B cell (primary cell): ENCODE data around the gene LPO. TPM values are rescaled to one million over a fixed set of nuclear protein-coding genes. Genes with fewer than 3 reads are reported as not detected.

Experiments
- ATAC-seq: fragments of 200-7000 bp; cut with Tn5 transposase; one replicate; pipeline ENCODE4 v1.10.0; 2021; ENCODE audit warnings: low read depth, mild to moderate bottlenecking, moderate number of reproducible peaks, moderate library complexity
- CTCF ChIA-PET: fragments of 350-600 bp; sonication (Branson Sonifier 250); formaldehyde crosslinking; loops from one replicate; lab custom pipeline; 2021; ENCODE audit warnings: antibody characterized with exemption, inconsistent platforms; lab: Charles Lee
- POLR2A ChIA-PET: fragments of 350-600 bp; sonication (Branson Sonifier 250); formaldehyde crosslinking; loops from one replicate; lab custom pipeline; 2021; ENCODE audit warnings: antibody characterized with exemption; lab: Charles Lee
- DNase-seq: peaks from one replicate; pipeline ENCODE4 v3.0.0; 2013
- H2AFZ ChIP-seq: 2 replicates; pipeline ENCODE4 v1.6.1; 2012; ENCODE audit warnings: mild to moderate bottlenecking, low read depth, low read length; ENCODE audit not compliant: insufficient read depth, poor library complexity, severe bottlenecking
- H3K27ac ChIP-seq, 2 donors: 1 replicate in 1 of 2; 2 replicates in 1 of 2; pipeline ENCODE4 v1.5.1; 2012 to 2013; ENCODE audit warnings: low read length in 2 of 2, mild to moderate bottlenecking in 2 of 2, moderate library complexity in 1 of 2
- H3K27me3 ChIP-seq, 4 experiments: fragments of 200-600 bp in 1 of 4; sonication (generic) in 1 of 4; replicated peaks in 1 of 4; 1 replicate in 2 of 4; 2 replicates in 2 of 4; pipeline versions ENCODE4 v1.6.1 to v1.7.0; 2013 to 2016; ENCODE audit warnings: low read length in 3 of 4, mild to moderate bottlenecking in 2 of 4, mixed read lengths in 1 of 4, moderate library complexity in 1 of 4; ENCODE audit not compliant: insufficient read depth in 4 of 4, control insufficient read depth in 3 of 4; ENCODE audit errors: control extremely low read depth in 1 of 4
- H3K36me3 ChIP-seq, 2 experiments: replicated peaks in 1 of 2; 1 replicate in 1 of 2; 2 replicates in 1 of 2; pipeline versions ENCODE4 v1.6.1 to v1.7.1; 2013; ENCODE audit warnings: low read length in 1 of 2; ENCODE audit not compliant: insufficient read depth in 2 of 2, control insufficient read depth in 1 of 2; ENCODE audit errors: control extremely low read depth in 1 of 2, extremely low read depth in 1 of 2
- H3K4me1 ChIP-seq, 2 donors: fragments of 200-600 bp in 1 of 2; sonication (generic) in 1 of 2; 1 replicate in 1 of 2; 2 replicates in 1 of 2; pipeline versions ENCODE4 v1.5.1 to v1.6.1; 2013 to 2017; ENCODE audit warnings: low read length in 2 of 2; ENCODE audit not compliant: control insufficient read depth in 2 of 2, insufficient read depth in 2 of 2
- H3K4me2 ChIP-seq: replicated peaks from 2 replicates; pipeline ENCODE3; 2012; ENCODE audit warnings: mild to moderate bottlenecking, low read depth, low read length; ENCODE audit not compliant: poor library complexity, severe bottlenecking
- H3K4me3 ChIP-seq, 5 experiments: fragments of 200-600 bp in 1 of 5; sonication (generic) in 1 of 5; 1 replicate in 3 of 5; 2 replicates in 2 of 5; pipeline versions ENCODE4 v1.5.1 to v1.7.0; 2011 to 2016; ENCODE audit warnings: low read length in 4 of 5, mild to moderate bottlenecking in 4 of 5, low read depth in 2 of 5, control low read depth in 1 of 5, moderate library complexity in 1 of 5; ENCODE audit not compliant: insufficient read depth in 1 of 5; ENCODE audit errors: control extremely low read depth in 1 of 5, extremely low read depth in 1 of 5
- H3K79me2 ChIP-seq: fragments of 200-600 bp; sonication (generic); one replicate; pipeline ENCODE4 v1.6.0; 2016; ENCODE audit warnings: low read length; ENCODE audit not compliant: control insufficient read depth, insufficient read depth
- H3K9ac ChIP-seq: fragments of 200-600 bp; sonication (generic); 2 replicates; pipeline ENCODE4 v1.6.1; 2017; ENCODE audit warnings: mild to moderate bottlenecking, low read length, moderate library complexity
- H3K9me3 ChIP-seq, 3 donors: one replicate each; pipeline versions ENCODE4 v1.6.1 to v1.7.1; 2013; ENCODE audit warnings: low read length in 2 of 3; ENCODE audit not compliant: control insufficient read depth in 2 of 3, insufficient read depth in 1 of 3; ENCODE audit errors: control extremely low read depth in 1 of 3
- H4K20me1 ChIP-seq: 2 replicates; pipeline ENCODE4 v1.6.0; 2012; ENCODE audit warnings: mild to moderate bottlenecking, low read length; ENCODE audit not compliant: insufficient read depth, control insufficient read depth, poor library complexity, severe bottlenecking
- H3K27ac Mint-ChIP-seq: one replicate; pipeline ENCODE4 v1.8.0; 2021; ENCODE audit warnings: mixed read lengths
- H3K27me3 Mint-ChIP-seq: one replicate; pipeline ENCODE4 v1.8.0; 2021; ENCODE audit warnings: mixed read lengths
- H3K4me1 Mint-ChIP-seq: one replicate; pipeline ENCODE4 v1.8.0; 2021; ENCODE audit warnings: mixed read lengths
- H3K4me3 Mint-ChIP-seq: one replicate; pipeline ENCODE4 v1.8.0; 2021; ENCODE audit warnings: mixed read lengths
- H3K9me3 Mint-ChIP-seq: one replicate; pipeline ENCODE4 v1.8.0; 2022; ENCODE audit warnings: mixed read lengths; ENCODE audit not compliant: insufficient read depth
- CTCF ChIP-seq: fragments of 200-600 bp; IDR thresholded peaks from one replicate; pipeline ENCODE4 v1.8.0; 2022; ENCODE audit warnings: antibody characterized with exemption, mild to moderate bottlenecking
- EZH2 ChIP-seq: IDR thresholded peaks from 2 replicates; pipeline ENCODE4 v1.6.1; 2012; ENCODE audit warnings: borderline replicate concordance, low read depth, mild to moderate bottlenecking, moderate library complexity, low read length; ENCODE audit not compliant: insufficient read depth, poor library complexity, severe bottlenecking
- WGBS: methylation state at CpG from one replicate; pipeline ENCODE4 v1.1.5; 2013; ENCODE audit warnings: missing lambda C conversion rate; ENCODE audit not compliant: insufficient coverage; 5-methylcytosine and 5-hydroxymethylcytosine counted together
- intact Hi-C: fragments of 100-400 bp; cut with micrococcal nuclease; formaldehyde crosslinking; loops from one replicate; pipeline ENCODE4 v1.10.0; 2022
- polyA plus RNA-seq: library from polyadenylated mRNA; depleted of rRNA; stranded (reverse); fragments of >200 nt; gene quantifications from 2 replicates; pipeline ENCODE4 v1.2.3, GENCODE V29; 2012
- total RNA-seq, 2 donors: library from RNA; stranded (reverse); fragments of 120-200 nt in 1 of 2; gene quantifications; 1 replicate in 1 of 2; 2 replicates in 1 of 2; pipeline versions ENCODE4 v1.2.3 to v1.2.4, GENCODE V29; 2013 to 2022

The LPO gene
- total and polyA plus RNA-seq, 2 donors (not counting 1 experiment from before 2014, with no cell fraction given) = not detected

- CTCF ChIA-PET = interaction anchor here (0.5 to 4.8 kb wide), 3 partner anchors 14 to 45 kb away, joined by 3 to 59 read pairs (median 3); no protein-coding TSS in a partner anchor
- Histone ChIP-seq H2AFZ (no peak overlapping the region), H3K4me2 (no peak overlapping the region)
Measured at GRCh38 chr17:58301504-58302150, 63.2 kb downstream of the LPO start.

More at GRCh38 chr17:58301504-58302150, 63.2 kb downstream of the LPO start:
- H3K4me1 Mint-ChIP-seq = peaks cover 11% of the 10 kb centered on the region
- ATAC-seq = no peak
- H3K27me3 ChIP-seq = no peaks in the 10 kb centered on the region
- no peak overlapping the region for H3K27ac ChIP-seq
- no peaks in the 10 kb centered on the region for H3K36me3 ChIP-seq
- no peak overlapping the region for H3K9ac ChIP-seq
- no peak for TF ChIP-seq EZH2
- TF ChIP-seq CTCF = no peak
- H3K4me1 ChIP-seq = peaks cover 3 to 14% of the 10 kb centered on the region in 2 donors
- 97% methylated on average over 10 of the region's 16 CpGs for WGBS
- H3K9me3 ChIP-seq = no peaks in the 10 kb centered on the region
- H3K4me3 Mint-ChIP-seq = no peak overlapping the region
- intact Hi-C loops = no loop called here
- H3K27ac Mint-ChIP-seq = no peak overlapping the region
- no peaks in the 10 kb centered on the region for H4K20me1 ChIP-seq
- no peaks in the 10 kb centered on the region for H3K79me2 ChIP-seq
- H3K9me3 Mint-ChIP-seq = no peaks in the 10 kb centered on the region
- peaks cover 7% of the 10 kb centered on the region for H3K27me3 Mint-ChIP-seq
- H3K4me3 ChIP-seq = no peak overlapping the region
- DNase-seq = no peak
- POLR2A ChIA-PET = no interaction called here
